ENCODE results near the gene DNPEP.
"Not testable (repeated sequence)": the region's sequence is repeated elsewhere in the genome, so short reads cannot be mapped to it uniquely, and the experiment has no call there.

Gene DNPEP

DNA sequence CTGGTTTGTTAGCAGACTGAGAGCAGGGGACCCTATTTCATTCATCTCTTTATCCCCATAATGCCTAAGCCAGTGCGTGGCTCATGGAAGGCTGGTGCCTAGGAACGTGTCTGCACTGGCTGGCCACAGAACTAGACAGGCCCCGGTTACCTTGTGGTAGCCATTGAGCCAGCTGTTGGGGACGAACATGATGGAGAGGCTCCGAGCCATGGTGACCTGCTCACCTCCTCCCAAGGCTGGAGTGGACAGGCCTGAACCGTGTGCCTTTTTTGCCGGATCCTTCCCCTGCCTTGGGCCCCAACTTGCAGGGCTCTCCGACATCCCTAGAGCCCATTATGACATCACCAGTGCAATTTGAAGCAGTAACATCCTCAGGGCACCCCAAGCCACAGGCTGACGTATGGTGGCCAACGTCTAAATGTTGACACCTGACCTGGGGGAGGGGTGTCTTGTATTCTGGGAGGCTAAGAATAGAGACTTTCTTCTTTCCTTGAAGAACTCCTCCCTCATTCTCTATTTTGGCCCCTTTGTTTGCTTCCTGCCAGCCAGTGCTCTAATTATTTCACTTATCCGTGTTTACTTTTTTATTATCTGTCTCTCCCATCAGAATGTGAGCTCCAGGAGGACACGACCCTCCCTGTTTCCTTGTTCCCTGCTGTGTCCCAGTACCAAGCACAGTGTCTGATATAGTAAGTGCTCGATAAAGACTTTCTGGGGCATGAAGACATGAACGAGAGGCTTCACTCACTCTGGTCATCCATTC is 12.2 kb upstream of the DNPEP start:
- DNase-seq, result no peak

DNA sequence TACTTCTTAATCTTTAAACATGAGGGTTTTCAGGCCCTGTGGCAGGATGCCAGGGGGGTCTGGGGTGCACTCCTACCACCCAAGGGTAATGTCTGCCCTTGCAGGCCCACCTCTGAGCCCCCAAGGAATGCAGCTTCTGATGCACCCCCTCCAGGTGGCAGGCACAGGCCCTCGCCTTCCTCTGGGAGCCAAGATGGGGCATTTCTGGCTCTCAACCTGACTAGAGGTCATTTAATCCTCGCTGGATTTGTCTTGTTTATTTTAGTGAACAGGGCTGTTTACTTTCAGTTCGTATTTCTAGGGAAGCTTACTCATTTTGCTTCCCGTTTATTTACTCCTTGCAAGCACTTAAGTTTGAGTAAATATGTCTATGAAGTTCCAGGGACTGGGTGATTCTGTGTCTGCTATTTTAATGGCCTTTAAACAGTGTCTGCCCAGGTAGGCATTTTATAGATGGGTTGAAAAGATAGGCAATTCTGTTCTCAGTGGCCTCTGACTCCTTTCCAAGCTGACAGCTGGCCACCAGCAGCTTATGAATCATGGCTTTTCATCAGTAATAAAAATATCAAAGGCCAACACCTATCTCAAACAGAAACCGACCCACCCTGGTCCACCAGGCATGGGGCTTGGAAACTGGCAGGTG is 11.1 kb upstream of the DNPEP start:
- no peak for DNase-seq

DNA sequence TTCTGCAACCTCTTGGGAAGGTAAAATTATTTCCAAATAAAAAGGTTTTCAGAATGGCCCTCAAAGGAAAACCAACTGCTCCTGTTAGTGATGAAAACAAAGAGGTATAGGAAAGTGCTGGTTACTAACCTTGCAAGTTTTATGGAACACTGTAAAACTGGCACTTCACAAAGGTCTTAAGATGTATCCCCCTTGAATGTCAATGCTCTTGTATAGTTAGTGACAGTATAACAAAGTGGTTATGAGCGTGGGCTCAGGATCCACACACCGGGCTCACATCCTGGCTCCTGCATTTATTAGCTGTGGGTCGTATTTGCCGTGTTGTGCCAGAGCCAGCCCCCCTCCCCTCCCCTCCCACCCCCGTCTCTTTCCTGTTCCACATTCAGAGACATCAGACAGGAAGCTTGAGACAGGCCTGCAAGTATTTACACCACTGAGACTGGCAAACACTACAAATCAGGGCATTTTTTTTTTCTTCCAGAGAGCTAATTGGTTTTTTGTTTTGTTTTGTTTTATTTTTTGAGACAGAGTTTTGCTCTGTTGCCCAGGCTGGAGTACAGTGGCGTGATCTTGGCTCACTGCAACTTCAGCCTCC is 9.2 kb upstream of the DNPEP start:
- peak in 3 of 4 experiments; percentile 51 to 61 (median 52) for DNase-seq

DNA sequence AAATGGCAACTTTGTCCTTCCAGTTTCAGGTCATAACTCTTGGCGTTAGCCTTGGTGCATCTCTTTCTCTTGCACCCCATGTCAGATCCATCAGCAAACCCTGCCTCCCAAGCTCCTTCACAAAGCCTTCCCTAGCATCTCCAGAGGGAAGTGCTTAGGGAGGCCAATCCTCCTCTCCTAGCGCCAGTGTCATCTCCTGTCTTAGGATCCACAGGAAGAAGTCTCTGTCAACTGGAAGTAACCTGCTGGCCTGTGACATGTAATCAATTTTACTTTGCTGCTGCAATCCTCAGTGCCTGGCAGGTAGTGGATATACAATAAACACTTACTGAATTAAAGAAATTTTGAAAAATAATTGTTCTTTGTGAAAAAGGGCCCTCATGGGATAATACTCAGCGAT is 7.9 kb upstream of the DNPEP start:
- DNase-seq, result no peak

DNA sequence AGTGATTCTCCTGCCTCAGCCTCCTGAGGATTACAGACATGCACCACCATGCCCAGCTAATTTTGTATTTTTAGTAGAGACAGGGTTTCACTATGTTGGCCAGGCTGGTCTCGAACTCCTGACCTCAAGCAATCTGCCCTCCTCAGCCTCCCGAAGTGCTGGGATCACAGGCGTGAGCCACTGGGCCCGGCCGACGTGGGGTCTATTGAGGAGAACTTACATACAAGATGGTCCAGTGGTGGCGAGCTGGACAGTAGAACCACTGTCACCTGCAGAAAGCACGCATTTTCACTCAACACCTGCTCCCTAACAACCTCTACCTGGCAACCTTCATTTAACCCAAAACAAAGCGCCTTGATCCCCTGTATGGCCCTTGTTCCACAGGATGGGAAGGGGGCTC is 7.3 kb upstream of the DNPEP start:
- DNase-seq, result not testable (repeated sequence)

DNA sequence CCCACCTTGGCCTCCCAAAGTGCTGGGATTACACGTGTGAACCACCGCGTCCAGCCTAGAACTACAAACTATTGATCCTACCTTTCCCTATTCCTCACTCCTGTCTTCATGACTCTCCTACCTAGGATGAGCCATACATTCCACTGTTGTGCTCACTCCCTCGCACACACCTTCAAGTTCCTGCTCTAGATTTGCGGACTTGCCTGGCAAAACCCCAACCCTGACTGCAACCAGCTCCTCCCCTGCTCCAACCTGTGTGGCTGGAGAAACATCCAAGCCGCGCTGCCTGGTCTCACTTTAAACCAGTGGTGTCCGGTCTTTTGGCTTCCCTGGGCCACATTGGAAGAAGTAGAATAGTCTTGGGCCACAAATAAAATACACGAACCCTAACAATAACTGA is 5.0 kb upstream of the DNPEP start:
- no peak for DNase-seq

DNA sequence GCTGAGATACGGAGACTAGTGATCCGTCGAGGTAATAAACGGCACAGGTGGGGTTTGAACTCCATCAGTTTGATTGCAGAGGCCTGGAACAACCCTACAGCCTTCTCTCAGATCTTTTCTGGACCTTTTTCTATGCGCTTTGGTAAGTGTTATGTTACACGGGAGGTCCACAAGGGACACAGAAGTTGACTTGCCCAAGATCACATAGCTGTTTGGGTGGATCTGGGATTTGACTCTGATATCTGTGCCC is 1.1 kb upstream of the DNPEP start:
- DNase-seq, result no peak

DNA sequence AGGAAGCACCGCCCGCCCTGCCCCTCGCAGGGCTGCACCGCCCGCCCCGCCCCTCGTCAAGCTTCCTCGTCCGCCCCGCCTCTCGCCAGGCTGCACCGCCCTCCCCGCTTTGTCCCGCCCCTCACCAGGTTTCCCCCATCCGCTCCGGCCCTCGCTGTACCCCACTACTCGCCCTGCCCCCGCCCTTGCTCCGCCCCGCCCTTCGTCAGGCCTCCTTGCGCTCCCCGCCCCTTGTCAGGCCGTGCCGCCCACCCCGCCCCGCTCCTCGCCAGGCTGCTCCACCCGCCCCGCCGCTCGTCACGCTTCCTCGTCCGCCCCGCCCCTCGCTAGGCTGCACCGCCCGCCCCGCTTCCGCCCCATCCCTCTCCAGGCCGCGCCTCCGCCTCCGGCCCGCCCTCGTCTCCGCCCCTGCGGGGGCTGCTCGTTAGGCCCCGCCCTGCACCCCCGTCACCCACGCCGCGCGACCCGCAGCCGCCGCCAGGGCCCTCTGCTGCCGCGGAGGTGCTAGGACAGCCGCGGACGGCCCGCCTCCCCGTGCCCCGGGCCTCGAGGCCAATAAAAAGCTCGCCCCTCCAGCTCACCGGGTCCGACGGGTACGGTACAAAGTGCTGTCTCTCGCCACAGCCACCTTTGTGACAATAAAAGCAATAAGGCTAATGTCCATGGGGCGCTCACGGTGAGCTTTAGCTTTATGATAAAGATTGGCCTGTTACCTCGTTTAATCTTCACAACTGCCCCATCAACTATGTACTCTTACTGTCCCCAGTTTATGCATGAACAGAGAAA is 602 bp upstream of the DNPEP start:
- peak; percentile 98 to 100 (median 98) for DNase-seq

DNA sequence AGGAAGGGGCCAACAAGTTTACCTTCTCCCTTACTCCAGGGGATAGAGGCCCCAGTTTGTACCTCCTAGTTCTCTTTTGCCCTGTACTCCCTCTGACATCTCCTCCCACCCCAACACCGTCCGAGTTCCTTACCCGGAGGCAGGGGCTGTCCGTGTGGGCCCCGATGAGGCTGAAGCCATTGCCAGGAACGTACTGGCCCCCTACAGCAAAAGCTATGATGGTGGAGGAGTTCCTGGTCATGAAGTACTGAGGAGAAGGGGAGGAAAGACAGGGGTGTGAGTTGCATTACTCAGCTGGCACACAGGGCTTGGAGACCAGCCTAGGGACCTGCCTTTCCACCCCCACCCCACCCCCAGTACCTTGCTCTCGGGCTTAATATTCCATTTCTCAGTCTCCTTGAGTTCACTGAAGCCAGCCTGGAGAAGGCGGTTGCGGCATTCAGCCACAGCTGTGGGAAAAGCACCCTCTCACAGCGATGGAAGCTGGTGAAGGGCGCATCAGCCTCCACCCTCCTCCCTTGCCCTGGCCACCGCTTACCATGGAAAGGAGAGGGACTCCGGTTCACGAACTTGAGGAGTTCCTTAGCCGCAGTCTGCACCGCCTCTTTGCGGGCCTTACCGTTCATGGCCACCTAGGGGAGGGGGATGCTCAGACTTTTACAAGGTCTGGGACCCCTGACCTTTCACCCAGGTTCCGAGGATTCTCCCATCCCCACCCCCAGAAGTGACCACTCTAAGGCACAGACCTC is 1.0 kb downstream of the DNPEP start:
- DNase-seq, result peak in 1 of 4 experiments; percentile 17

DNA sequence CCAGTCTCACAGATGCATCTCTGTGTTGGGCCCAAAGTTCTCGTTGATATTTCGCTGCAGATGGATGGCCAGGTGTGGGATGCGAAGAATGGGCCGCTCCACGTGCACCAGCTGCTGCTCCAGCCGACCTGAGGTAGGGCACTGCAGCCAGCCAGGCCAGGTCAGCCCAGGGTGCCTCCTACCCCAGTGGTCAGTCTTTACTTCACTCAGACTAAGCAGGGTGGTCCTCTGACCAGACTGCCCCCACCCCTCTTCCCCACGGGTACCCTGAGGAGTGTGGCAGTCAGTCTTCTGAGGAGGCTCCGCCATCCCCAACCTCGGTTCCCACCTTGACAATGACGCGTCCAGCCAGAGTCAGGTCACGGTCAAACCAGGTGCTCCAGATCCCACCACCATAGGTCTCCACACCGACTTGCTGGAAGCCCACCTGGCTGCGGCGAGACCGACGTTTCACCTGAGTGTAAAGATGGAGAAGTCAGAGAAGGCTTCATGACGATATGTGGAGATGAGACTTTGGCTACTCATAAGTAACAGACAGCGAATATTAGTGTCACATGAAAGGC is 1.7 kb downstream of the DNPEP start:
- no peak for DNase-seq

GRCh38 chr2:219384859-219385258 is 2.9 kb downstream of the DNPEP start:
- DNase-seq, result no peak

- no peak for DNase-seq
Observed at GRCh38 chr2:219384083-219384713, 3.5 kb downstream of the DNPEP start.

GRCh38 chr2:219381448-219381847 is 6.3 kb downstream of the DNPEP start:
- no peak for DNase-seq

DNA sequence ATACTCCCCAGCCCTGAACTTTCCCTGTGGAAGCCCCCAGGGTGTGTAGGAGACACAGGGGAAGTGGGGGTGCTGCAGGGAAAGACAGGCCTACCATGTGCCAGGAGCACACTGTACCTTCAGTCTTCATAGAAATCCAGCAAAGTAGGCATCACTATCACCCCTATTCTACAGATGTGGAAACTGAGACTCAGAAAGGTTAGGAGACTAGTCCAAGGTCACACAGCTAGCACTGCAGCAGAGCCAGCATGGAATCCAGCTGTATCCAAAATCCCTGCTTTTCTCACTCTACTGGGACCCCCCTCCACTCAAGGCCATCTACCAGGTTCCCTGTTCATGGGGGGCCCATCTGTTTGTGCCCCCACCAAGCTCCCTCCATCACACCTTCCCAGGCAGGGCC is 6.8 kb downstream of the DNPEP start:
- DNase-seq, result no peak

DNA sequence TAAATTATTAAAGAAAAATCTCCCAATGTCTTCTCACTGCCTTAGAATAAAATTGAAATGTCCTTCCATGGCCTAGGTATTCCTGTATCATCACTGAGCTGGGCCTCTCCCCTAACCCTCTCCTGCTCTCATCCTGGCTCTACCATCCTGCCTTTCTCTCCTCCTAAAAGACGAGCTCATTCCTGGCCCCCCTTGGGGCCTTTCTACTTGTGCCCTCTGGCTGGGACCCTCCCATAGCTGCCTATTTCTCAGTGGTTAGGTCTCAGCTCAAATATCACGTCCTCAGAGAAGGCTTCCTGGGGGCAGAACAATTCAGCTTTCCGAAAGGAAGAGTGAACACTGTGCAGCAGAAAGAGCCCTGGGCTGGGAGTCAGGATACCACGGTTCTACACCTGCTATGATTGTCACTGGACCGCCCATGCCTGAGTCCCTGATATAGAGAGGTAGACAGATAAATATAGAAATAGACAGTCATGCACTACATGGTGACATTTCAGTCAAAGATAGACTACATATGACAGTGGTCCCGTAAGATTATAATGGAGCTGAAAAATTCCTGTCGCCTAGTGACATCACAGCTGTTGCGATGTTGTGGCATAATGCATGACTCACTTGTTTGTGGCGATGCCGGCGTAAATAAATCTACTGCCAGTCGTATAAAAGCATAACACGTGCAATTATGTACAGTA is 9.4 kb downstream of the DNPEP start:
- no peak for DNase-seq

DNA sequence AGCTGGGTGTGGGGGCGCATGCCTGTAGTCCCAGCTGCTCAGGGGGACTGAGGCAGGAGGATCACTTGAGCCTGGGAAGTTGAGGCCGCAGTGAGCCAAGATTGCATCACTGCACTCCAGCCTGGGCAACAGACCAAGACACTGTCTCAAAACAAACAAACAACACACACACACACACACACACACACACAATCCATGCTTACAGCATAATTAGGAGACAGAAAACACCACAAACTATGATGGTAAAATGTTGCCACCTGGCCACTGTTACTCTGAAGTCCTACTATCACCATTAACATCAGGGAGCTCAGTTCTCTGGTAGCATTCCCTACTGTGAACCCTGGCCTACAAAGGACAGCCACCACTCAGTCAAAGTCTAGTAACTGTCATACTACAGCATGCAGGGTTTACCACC is 18.3 kb downstream of the DNPEP start:
- DNase-seq, result no peak

DNA sequence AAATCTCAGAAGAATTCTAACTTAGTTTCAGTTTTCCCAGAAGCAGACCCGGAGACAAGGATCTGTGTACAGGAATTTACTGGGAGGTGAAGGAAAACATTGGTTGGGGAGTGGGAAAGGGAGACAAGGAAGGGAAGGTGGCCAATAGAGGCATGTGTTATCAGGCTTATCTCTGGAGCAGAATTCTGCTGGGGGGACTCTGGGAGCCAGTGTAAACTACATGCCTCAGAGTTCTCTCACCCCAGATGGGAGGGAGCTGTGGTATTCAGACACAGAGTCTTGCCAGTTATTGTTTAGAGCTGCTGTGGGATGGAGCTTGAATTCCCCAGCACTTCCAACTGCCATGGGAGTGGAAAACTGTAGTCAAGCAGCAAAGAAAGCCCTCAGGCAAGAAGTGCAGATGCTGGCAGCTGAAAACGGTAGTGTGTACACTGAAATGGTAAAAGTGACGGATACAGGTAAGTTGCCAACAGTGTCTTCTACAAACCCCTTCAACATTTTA is 19.0 kb downstream of the DNPEP start:
- no peak for DNase-seq

DNA sequence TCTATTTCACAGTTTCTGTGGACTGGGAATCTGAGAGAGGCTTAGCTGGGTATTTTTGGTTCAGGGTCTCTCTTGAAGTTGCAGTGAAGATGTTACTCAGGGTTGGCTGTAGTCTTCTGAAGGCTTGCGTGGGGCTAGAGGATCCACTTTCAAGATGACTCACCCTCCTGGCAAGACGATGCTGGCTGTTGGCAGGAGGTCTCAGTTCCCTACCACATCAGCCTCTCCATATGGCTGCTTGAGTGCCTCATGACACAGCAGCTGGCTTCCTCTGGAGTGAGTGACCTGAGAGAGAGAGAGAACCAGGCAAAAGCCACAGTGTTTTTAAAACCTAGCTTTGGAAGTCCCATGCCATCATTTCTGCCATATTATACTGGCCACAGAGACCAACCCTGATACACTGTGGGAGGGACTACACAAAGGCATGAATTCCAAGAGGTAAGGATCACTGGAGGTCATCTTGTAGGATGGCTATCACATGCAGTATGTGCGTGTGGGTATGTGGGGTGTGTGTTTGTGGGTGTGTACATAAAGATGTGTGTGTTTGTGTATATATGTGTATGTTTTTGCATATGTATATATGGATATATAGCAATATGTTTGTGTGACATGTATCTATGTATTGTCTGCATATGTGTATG is 25.1 kb downstream of the DNPEP start:
- DNase-seq, result peak; percentile 81 to 93 (median 90)

DNA sequence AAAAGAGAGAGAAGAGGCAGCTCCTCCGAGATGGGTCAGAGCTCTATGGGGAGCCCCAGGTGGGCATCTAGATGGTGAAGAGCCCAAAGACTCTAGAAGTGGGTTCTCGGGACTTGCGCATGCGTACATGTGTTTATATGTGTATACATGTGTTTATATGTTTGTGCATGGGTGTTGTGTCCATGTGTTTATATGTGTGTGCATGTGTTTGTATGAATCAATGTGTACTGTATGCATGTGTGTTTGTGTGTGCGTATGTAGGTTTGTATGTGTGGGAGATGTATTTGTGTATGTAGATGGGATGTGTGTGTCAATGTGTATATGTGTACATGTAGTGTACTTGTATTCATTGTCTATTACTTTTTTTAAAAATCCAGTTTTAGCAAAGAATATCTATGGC is 25.6 kb downstream of the DNPEP start:
- no peak for DNase-seq
